Esophagus muscularis mucosa (tissue), 4 donors: ENCODE measurements around the gene SPATA31A7. TPM values are rescaled to one million over a fixed set of nuclear protein-coding genes. Genes with fewer than 3 reads are reported as not detected.
"Not testable (repeated sequence)": the region's sequence is repeated elsewhere in the genome, so short reads cannot be mapped to it uniquely, and the experiment has no call there.

Experiments
- DNase-seq: peaks from one replicate; pipeline ENCODE4 v3.0.0-alpha.2; 2017; ENCODE audit errors: extremely low spot score
- H3K27ac ChIP-seq, 4 donors: fragments of 200-600 bp; sonication (generic); replicated peaks in 1 of 4; 1 replicate in 3 of 4; 2 replicates in 1 of 4; pipeline ENCODE4 v1.5.1; 2016 to 2019; ENCODE audit warnings: mild to moderate bottlenecking in 1 of 4
- H3K27me3 ChIP-seq, 4 donors: fragments of 200-600 bp; sonication (generic); one replicate each; pipeline versions ENCODE4 v1.5.1 to v1.6.0; 2016 to 2019
- H3K36me3 ChIP-seq, 4 donors: fragments of 200-600 bp; sonication (generic); one replicate each; pipeline ENCODE4 v1.5.1; 2016 to 2019
- H3K4me1 ChIP-seq, 4 donors: fragments of 200-600 bp; sonication (generic); one replicate each; pipeline ENCODE4 v1.5.1; 2016 to 2019
- H3K4me3 ChIP-seq, 4 donors: fragments of 200-600 bp; sonication (generic); 1 replicate in 2 of 4; 2 replicates in 2 of 4; pipeline ENCODE4 v1.5.1; 2016 to 2019; ENCODE audit warnings: mild to moderate bottlenecking in 4 of 4, moderate library complexity in 1 of 4
- H3K9me3 ChIP-seq, 4 donors: fragments of 200-600 bp; sonication (generic); 1 replicate in 3 of 4; 2 replicates in 1 of 4; pipeline ENCODE4 v1.5.1; 2016 to 2019
- WGBS: methylation state at CpG from one replicate; pipeline ENCODE4 v1.1.5; 2018; 5-methylcytosine and 5-hydroxymethylcytosine counted together
- intact Hi-C: fragments of 100-400 bp; cut with DNase I; formaldehyde crosslinking; loops from one replicate; pipeline ENCODE4 v1.15.1; 2023
- small RNA-seq, 3 donors: library from RNA; depleted of rRNA; stranded (forward); fragments of <200 nt; gene quantifications; one replicate each; pipeline ENCODE3, GENCODE V24; 2016
- total RNA-seq, 4 donors: library from RNA; depleted of rRNA; stranded (reverse); fragments of >200 nt; gene quantifications; one replicate each; pipeline versions ENCODE4 v1.1.0 to v1.2.1, GENCODE V29; 2016

Gene SPATA31A7
- not detected for total RNA-seq

DNA sequence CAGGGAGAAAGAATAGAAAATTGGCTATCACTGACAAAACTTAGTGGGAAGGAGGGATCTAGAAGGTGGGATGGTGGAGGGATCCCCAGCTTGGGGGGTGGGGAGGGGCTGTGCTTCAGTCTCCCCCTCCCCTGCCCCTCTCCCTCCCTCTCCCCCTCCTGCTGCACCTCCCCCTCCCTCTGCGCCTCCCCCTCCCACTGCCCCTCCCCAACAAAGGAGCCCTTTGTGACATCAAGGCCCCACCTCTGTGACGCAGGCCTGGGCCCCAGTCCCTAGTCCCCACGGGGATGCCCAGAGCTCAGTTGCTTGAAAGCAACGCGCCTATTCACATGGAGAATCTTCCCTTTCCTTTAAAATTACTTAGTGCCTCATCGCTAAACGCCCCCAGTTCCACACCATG lies at the start of gene SPATA31A7:
Gene SPATA31A7, plus strand, starts transcription at position 301 of the 400 bp plus-strand sequence. Its CDS starts 29 bp downstream, at position 330.
- H3K4me3 ChIP-seq, H3K9me3 ChIP-seq, H3K36me3 ChIP-seq, H3K4me1 ChIP-seq, intact Hi-C loops, H3K27me3 ChIP-seq, DNase-seq, H3K27ac ChIP-seq: not testable (repeated sequence)
- WGBS, result no CpG with 5 or more reads among the region's 7 CpGs

DNA sequence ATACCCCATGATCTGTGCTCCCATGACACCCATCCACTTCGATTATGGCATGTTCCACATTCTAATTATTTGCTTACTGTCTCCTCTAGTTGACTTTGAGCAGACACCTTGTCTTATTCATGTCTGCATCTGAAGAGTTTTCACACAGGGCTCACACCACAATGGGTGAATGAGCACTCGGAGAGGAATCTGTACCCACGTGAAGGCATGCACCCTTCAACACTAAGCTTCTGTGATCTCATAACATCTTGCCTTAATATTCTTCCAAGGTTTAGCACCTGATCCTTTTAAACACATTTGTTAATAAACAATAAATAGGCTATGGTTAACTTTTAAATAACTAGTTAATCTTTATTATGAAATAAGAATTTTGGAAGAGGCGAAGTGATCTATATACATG lies 36.6 kb downstream of the SPATA31A7 start:
- H3K27ac ChIP-seq, H3K4me1 ChIP-seq, intact Hi-C loops, H3K4me3 ChIP-seq, DNase-seq, H3K9me3 ChIP-seq, H3K36me3 ChIP-seq, H3K27me3 ChIP-seq: not testable (repeated sequence)
- WGBS, result no CpG with 5 or more reads among the region's 4 CpGs

Small RNA genes within 50 kb of the gene (small RNA-seq; reads per million reads assigned to genes)
- 0 reads per million in 3 donors for gene BX005040.2
